DMS 273 (cell line): ENCODE results near the gene CCT2.

Experiments used
- DNase-seq: peaks from one replicate; lab custom pipeline; 2025; ENCODE audit not compliant: unreplicated experiment; lab: John Stamatoyannopoulos, UW

Gene CCT2

GRCh38 chr12:69639400-69640016 lies 54.2 kb downstream of the CCT2 start:
- DNase-seq, result peak; percentile 80

GRCh38 chr12:69641546-69641945 lies 56.3 kb downstream of the CCT2 start:
- DNase-seq, result no peak

GRCh38 chr12:69642531-69642930 lies 57.3 kb downstream of the CCT2 start:
- DNase-seq, result no peak

- no peak for DNase-seq
Observed at GRCh38 chr12:69644511-69644910, 59.3 kb downstream of the CCT2 start.

- no peak for DNase-seq
Observed at GRCh38 chr12:69645031-69645430, 59.8 kb downstream of the CCT2 start.

- DNase-seq, result no peak
Observed at GRCh38 chr12:69647178-69647577, 61.9 kb downstream of the CCT2 start.

- no peak for DNase-seq
Observed at GRCh38 chr12:69648476-69648875, 63.2 kb downstream of the CCT2 start.

- DNase-seq, result no peak
Observed at GRCh38 chr12:69649529-69649928, 64.3 kb downstream of the CCT2 start.
